ENCODE results near the gene STOML2.
A peak's percentile ranks its signal among the peaks of the same experiment; 100 is the strongest.

DNA sequence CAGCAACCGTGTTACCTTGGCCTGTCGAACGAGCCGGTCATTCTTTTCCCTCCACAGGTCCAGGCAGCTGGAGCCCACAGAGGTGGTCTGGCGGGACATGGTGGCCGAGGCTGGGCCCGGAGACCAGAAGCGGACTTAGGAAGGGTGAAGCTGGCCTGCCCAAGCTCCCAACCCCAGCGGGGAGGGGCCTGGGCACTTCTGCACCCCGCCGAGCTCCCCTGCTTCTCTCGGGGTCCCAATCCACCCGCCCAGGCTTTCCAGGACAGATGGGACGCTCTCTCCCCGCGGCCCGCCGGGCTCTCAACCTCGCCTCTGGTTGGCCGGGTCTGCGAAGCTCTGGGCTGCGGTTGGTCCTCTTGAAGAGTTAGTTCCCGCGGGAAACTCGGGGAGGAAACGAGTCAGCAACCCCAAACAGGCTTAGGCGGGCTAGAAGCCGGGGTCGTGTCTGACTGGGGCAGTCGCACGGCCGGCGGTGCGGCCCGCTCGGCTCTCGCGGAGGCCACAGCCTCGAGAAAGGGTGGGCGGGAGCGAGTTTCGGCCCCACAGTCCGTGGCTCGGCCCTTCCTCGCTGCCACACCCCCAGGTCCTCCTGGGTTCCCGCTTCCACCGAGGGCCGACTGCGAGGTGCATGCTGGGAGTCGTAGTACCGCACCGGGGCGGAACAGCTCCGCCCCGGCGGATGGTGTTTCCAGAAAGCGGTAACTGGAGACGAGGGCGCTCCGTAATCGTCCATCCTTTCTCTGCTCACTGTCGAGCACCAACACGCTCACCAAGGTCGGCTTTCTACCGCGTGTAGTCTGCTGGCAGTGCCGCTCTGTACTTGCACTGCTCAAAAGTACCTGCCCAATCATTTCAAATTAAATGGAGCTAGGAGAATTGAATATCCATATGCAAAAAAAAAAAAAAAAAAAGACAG is 23.2 kb downstream of the STOML2 start, which contains the start of gene FANCG:
- TF ChIP-seq, protein P1, sequence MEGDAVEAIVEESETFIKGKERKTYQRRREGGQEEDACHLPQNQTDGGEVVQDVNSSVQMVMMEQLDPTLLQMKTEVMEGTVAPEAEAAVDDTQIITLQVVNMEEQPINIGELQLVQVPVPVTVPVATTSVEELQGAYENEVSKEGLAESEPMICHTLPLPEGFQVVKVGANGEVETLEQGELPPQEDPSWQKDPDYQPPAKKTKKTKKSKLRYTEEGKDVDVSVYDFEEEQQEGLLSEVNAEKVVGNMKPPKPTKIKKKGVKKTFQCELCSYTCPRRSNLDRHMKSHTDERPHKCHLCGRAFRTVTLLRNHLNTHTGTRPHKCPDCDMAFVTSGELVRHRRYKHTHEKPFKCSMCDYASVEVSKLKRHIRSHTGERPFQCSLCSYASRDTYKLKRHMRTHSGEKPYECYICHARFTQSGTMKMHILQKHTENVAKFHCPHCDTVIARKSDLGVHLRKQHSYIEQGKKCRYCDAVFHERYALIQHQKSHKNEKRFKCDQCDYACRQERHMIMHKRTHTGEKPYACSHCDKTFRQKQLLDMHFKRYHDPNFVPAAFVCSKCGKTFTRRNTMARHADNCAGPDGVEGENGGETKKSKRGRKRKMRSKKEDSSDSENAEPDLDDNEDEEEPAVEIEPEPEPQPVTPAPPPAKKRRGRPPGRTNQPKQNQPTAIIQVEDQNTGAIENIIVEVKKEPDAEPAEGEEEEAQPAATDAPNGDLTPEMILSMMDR (IDR thresholded peaks at IDR 0.05): no peak
- peak; percentile 32 for TF ChIP-seq POLR2A (IDR thresholded peaks at IDR 0.05)

Data from right lobe of liver (tissue), 4 donors.